ENCODE measurements around the gene EIF4E.
"Not testable (repeated sequence)": the region's sequence is repeated elsewhere in the genome, so short reads cannot be mapped to it uniquely, and the experiment has no call there.

EIF4E gene

GRCh38 chr4:98879515-98879914, 49.4 kb downstream of the EIF4E start:
- no peak for DNase-seq (ENCODE audit: low spot score)

GRCh38 chr4:98873059-98873458, 55.9 kb downstream of the EIF4E start:
- peak; percentile 11 for DNase-seq (ENCODE audit: low spot score)

GRCh38 chr4:98872120-98872906, 56.6 kb downstream of the EIF4E start:
- not testable (repeated sequence) for DNase-seq (ENCODE audit: low spot score)

GRCh38 chr4:98867648-98868047, 61.3 kb downstream of the EIF4E start:
- no peak for DNase-seq (ENCODE audit: low spot score)

- no peak for DNase-seq (ENCODE audit: low spot score)
These were observed 63.9 kb downstream of the EIF4E start for GRCh38 chr4:98865059-98865458.

GRCh38 chr4:98864560-98864959, 64.4 kb downstream of the EIF4E start:
- peak; percentile 78 for DNase-seq (ENCODE audit: low spot score)

GRCh38 chr4:98862371-98862770, 66.6 kb downstream of the EIF4E start:
- DNase-seq (ENCODE audit: low spot score) = no peak

- DNase-seq (ENCODE audit: low spot score) = no peak
These were observed 67.6 kb downstream of the EIF4E start for GRCh38 chr4:98861100-98861884.

GRCh38 chr4:98851806-98852205, 77.1 kb downstream of the EIF4E start:
- no peak for DNase-seq (ENCODE audit: low spot score)

GRCh38 chr4:98850937-98851336, 78.0 kb downstream of the EIF4E start:
- no peak for DNase-seq (ENCODE audit: low spot score)

GRCh38 chr4:98848448-98848847, 80.5 kb downstream of the EIF4E start:
- no peak for DNase-seq (ENCODE audit: low spot score)

GRCh38 chr4:98845960-98846359, 83.0 kb downstream of the EIF4E start:
- DNase-seq (ENCODE audit: low spot score) = no peak

GRCh38 chr4:98842917-98843316, 86.0 kb downstream of the EIF4E start:
- DNase-seq (ENCODE audit: low spot score) = not testable (repeated sequence)

- no peak for DNase-seq (ENCODE audit: low spot score)
These were observed 89.8 kb downstream of the EIF4E start for GRCh38 chr4:98838977-98839618.

- DNase-seq (ENCODE audit: low spot score) = no peak
These were observed 90.4 kb downstream of the EIF4E start for GRCh38 chr4:98838531-98838930.

GRCh38 chr4:98833384-98833783, 95.5 kb downstream of the EIF4E start:
- DNase-seq (ENCODE audit: low spot score) = no peak

- DNase-seq (ENCODE audit: low spot score) = not testable (repeated sequence)
These were observed 97.9 kb downstream of the EIF4E start for GRCh38 chr4:98831036-98831435.

All from activated CD4-positive, alpha-beta T cell treated with anti-CD3 and anti-CD28 coated beads, Interleukin-2, Interleukin-4, amounts not matched to agents 100 ng/mL and 50 ng/mL, durations not matched to agents 16 hours and 8 hours (primary cell).